HG03139 (cell line): Measurements from ENCODE around the gene FKBP9.
"Not testable (repeated sequence)": the region's sequence is repeated elsewhere in the genome, so short reads cannot be mapped to it uniquely, and the experiment has no call there.

ENCODE experiments used
- ATAC-seq: cut with Tn5 transposase; IDR thresholded peaks from one replicate; pipeline ENCODE4 v1.9.1; 2021; ENCODE audit not compliant: unreplicated experiment

Gene FKBP9

GRCh38 chr7:32948202-32948601 lies 9.0 kb upstream of the FKBP9 start:
- ATAC-seq: no peak

GRCh38 chr7:32952876-32953275 lies 4.4 kb upstream of the FKBP9 start:
- no peak for ATAC-seq

DNA sequence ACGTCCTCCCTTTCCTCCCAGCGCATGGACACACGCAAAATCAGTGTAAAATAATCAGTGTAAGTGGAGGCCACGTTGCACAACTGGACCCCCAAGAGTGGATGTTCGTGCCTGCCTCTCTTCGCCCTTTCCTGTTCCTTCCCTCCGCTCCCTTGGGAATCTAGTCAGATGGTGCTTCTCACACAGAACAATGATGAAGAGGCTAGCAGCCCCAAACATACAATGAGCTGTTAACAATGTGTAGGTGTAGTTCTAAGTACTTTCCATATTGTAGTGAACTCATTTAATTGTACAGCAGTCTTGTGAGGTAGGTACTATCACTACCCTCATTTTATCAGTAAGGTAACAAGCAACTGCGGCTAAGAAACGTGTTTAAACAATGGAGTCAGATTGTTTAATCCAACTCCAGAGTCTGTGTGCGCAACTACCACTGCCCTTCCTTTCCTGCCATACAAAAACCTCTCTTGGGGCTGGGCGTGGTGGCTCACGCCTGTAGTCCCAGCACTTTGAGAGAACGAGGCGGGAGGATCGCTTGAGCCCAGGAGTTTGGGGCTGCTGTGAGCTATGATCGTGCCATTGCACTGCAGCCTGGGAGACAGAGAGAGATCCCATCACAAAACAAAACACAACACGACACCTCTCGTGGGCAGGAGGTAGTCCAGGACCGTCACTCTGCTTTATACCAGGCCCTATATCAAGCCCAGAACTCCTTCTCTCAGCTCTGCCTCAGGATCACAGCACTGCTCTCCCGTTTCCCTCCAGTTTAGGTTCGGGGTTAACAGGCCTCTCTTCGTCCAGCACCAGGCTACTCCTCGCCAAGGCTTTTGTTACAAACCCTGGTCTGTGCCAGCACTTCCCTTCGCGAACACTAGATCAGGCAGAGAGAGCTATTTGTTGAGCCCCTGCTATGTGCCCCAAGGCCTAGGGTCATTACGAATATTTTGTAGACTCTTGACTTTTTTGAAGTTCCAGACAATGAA lies 1.1 kb downstream of the FKBP9 start:
- ATAC-seq: no peak

DNA sequence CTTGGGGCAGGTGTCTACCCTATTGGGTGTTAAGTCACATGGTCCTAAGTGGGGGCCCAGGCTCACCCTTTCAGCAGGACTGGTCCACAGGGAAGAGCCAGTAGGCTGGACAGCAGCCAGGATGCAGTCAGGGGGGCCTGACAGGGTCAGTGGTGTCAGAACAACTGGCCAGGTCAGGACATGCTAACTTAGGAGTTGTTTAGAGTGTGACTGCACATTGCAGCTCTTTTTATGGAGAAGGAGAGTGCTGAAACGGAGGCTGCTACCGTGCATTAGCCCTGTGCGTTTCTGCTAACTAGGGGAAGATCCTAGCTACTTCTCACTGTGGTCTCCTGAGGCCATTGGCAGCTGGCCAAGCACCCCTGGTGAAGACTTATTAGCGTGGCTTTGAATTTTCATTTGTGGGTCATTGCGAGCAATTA lies 6.7 kb downstream of the FKBP9 start:
- not testable (repeated sequence) for ATAC-seq

DNA sequence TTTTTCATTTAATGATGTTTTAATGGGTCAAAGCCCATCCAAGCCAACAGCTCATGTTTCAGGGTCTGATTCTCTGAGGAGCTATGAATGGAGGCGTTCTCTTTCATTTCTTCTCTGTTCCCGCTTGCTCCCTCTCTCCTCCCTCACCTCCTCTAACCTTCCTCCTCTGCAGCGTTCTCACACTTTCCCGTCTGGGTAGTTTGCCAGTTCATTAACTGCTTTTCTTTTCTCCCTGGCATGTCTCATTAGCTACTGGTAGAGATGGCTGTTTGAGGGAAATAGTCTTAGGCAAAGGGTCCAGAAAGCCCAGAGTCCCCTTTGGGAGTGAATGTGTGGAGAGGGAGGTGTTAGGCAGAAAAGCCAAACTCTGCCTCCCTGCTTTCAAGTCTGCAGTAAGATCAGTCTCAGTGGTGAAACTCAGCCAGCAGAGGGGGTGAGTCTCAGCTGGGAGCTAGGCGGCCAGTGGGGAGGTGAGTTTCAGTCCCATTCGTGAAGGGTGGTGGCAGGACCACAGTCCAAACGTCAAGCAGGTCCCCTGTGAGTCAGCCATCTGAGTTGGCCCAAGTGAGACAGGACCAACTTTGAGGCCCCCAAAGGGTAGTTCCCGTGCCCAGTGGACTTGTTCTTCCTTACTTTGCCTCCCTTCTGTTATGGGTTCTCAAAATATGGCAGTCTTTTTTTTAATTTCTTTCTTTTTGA lies 7.4 kb downstream of the FKBP9 start:
- peak; percentile 93 for ATAC-seq

DNA sequence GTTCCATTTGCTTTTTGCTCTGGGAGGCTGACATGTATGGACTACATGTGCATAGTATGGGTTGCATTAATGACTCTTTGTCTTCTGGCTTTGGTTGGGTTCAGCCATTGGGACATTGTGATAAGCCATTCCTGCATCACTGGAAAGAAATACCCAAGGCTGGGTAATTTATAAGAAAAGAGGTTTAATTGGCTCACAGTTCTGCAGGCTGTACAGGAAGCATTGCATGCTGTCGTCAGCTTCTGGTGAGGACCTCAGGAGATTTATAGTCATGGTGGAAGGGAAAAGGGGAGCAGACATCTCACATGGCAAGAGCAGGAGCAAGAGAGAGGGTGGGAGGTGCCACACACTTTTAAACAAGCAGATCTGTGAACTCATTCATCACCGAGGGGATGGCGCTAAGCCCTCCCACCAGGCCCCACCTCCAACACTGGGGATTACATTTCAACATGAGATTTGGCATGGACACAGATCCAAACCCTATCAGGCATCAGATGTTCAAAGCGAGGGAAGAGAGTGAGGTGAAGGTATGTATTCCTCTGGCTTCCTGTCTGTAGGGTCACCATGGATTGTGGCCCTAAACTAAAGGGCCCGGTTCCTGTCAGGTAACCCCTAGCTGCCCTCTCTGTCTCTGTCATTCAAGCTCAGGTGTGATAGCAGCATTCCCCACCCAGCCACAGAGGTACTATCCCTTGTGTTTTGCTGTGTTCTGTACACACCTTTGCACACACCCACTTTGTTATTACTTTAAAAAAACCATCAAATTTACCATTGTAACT lies 9.4 kb downstream of the FKBP9 start:
- ATAC-seq: not testable (repeated sequence)

- ATAC-seq: not testable (repeated sequence)
These were observed 10.0 kb downstream of the FKBP9 start for GRCh38 chr7:32967268-32967582.

- not testable (repeated sequence) for ATAC-seq
These were observed 14.7 kb downstream of the FKBP9 start for GRCh38 chr7:32971967-32972366.

- ATAC-seq: not testable (repeated sequence)
These were observed 19.9 kb downstream of the FKBP9 start for GRCh38 chr7:32977159-32977558.

- ATAC-seq: not testable (repeated sequence)
These were observed 22.0 kb downstream of the FKBP9 start for GRCh38 chr7:32979246-32979645.

- not testable (repeated sequence) for ATAC-seq
These were observed 22.7 kb downstream of the FKBP9 start for GRCh38 chr7:32979902-32980301.

GRCh38 chr7:32988148-32988547 lies 30.9 kb downstream of the FKBP9 start:
- not testable (repeated sequence) for ATAC-seq

DNA sequence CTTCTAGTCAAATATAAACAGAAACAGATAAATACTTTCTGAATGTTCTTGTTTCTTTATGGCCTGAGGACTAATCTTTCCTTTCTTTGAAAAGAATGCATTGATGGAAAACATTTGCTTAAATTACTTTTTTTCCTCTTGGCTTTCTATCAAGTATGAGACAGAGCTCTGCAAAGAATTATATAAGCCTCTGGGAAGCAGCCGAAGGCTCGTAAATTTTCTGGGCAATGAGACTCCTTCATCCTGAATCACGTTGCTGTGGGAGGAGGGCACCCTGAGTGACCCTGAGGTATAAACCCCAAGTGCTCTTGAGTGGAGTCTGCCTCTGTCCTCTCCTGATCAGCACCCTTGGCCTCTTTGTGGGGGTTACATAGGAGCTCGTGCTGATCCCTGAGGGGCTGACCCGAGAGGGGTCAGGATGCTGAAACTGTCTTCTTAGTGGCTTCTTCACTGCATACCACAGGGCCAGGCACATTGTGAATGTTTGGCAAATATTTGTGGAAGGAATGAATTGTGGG lies 33.9 kb downstream of the FKBP9 start:
- ATAC-seq: not testable (repeated sequence)

GRCh38 chr7:32991975-32992700 lies 34.9 kb downstream of the FKBP9 start:
- not testable (repeated sequence) for ATAC-seq

GRCh38 chr7:32992750-32993149 lies 35.5 kb downstream of the FKBP9 start:
- ATAC-seq: not testable (repeated sequence)

DNA sequence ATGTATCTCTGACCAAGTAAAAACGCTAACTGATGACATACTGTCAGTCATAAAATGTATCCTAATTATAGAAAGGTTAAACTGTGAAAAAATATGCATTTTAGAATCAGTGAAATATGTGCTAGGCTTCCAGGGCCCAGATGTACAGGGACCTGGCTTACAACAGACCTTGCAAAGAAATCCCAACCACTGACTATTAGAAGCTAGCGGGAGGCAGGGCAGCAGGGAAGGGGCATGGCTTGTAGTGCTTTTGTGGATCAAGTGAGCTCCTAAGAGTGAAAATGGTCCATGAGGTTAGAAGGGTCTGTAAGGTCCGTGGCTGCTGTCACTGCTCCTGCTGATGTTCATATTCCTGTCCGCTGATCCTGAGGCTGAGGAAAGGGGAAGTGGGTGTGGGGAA lies 40.7 kb downstream of the FKBP9 start:
- ATAC-seq: not testable (repeated sequence)

GRCh38 chr7:32998361-32999171 lies 41.3 kb downstream of the FKBP9 start:
- ATAC-seq: not testable (repeated sequence)

- not testable (repeated sequence) for ATAC-seq
These were observed 42.1 kb downstream of the FKBP9 start for GRCh38 chr7:32999380-32999779.

DNA sequence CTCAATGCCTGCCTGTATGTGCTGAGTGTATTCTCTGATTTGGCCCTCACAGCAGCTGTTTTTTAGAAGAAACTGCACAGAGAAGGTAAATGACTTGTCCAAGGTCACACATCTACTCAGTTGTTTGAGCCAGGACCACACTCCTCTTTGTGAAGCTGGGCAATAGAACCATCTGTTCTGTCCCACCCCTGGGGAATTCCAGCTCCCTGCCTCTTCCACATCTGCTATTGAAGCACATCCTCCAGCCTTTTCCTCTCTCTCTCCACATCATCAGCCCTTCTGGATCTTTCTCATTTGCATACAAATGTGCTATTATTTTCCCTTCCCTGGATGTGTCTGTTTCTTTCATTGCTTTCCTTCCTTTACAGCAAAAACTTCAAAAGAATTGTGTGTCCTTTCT lies 45.9 kb downstream of the FKBP9 start:
- ATAC-seq: not testable (repeated sequence)
